HCT116 (cell line): ENCODE results near the gene KCNN3. TPM values are rescaled to one million over a fixed set of nuclear protein-coding genes. Genes with fewer than 3 reads are reported as not detected.

ENCODE experiments used
- ATAC-seq: fragments of 200-7000 bp; cut with Tn5 transposase; 2 replicates; pipeline ENCODE4 v1.9.1; 2020; ENCODE audit warnings: mild to moderate bottlenecking, moderate library complexity
- BruUV-seq: library from RNA; stranded (reverse); fragments of 400-500 nt; replicated peaks from 2 replicates; lab custom pipeline; 2021; lab: Mats Ljungman, UMichigan
- CTCF ChIA-PET: fragments of 300-600 bp; sonication (Branson Sonifier 250); formaldehyde crosslinking; loops from one replicate; lab custom pipeline; 2021; ENCODE audit warnings: antibody characterized with exemption; lab: Charles Lee
- POLR2A ChIA-PET: fragments of 300-600, 350-600 bp; sonication (Branson Sonifier 250); formaldehyde crosslinking; loops from one replicate; lab custom pipeline; 2021; ENCODE audit warnings: antibody characterized with exemption; lab: Charles Lee
- RAD21 ChIA-PET, 2 experiments: fragments of 300-600 bp; sonication (Branson Sonifier 250); formaldehyde crosslinking; loops; one replicate each; lab custom pipeline; 2023; ENCODE audit warnings: low total read pairs in 2 of 2; ENCODE audit not compliant: uncharacterized antibody in 2 of 2, unreplicated experiment in 2 of 2, low non-redundant PET in 1 of 2; lab: Charles Lee
- DNase-seq: peaks from one replicate; pipeline ENCODE4 v3.0.0-alpha.2; 2010; ENCODE audit warnings: low read depth, low spot score
- H2AFZ ChIP-seq: fragments of 200-600 bp; shearing (Covaris generic), sonication (generic); 2 replicates; pipeline ENCODE4 v1.6.1; 2017; ENCODE audit warnings: low read depth, mixed run types, mixed read lengths, antibody characterized with exemption, low read length; ENCODE audit not compliant: poor library complexity, severe bottlenecking
- H3K27ac ChIP-seq: 2 replicates; pipeline ENCODE4 v1.5.1; 2012; ENCODE audit warnings: low read depth, low read length
- H3K27me3 ChIP-seq: fragments of 200-600 bp; sonication (generic); 2 replicates; pipeline ENCODE4 v1.6.1; 2016; ENCODE audit warnings: mixed run types, low read length, mixed read lengths; ENCODE audit not compliant: insufficient read depth
- H3K36me3 ChIP-seq, 2 experiments: fragments of 200-500 bp in 1 of 2; fragments of 200-600 bp in 1 of 2; sonication (Bioruptor generic) in 1 of 2; sonication (generic) in 1 of 2; 2 replicates each; pipeline versions ENCODE4 v1.5.1 to v1.6.1; 2014 to 2016; ENCODE audit warnings: low read length in 2 of 2, inconsistent platforms in 1 of 2, mixed read lengths in 1 of 2, mixed run types in 1 of 2; ENCODE audit not compliant: insufficient read depth in 2 of 2, control insufficient read depth in 1 of 2
- H3K4me1 ChIP-seq, 2 experiments: fragments of 200-600 bp in 1 of 2; sonication (generic) in 1 of 2; 2 replicates each; pipeline versions ENCODE4 v1.5.1 to v1.6.1; 2012 to 2017; ENCODE audit warnings: low read length in 2 of 2, inconsistent platforms in 1 of 2, mild to moderate bottlenecking in 1 of 2, mixed read lengths in 1 of 2, mixed run types in 1 of 2, moderate library complexity in 1 of 2; ENCODE audit not compliant: insufficient read depth in 2 of 2, control insufficient read depth in 1 of 2
- H3K4me2 ChIP-seq: fragments of 200-600 bp; sonication (generic); 2 replicates; pipeline ENCODE4 v1.6.1; 2017; ENCODE audit warnings: mixed run types, low read length, mixed read lengths
- H3K4me3 ChIP-seq, 2 experiments: fragments of 200-600 bp in 1 of 2; sonication (generic) in 1 of 2; replicated peaks in 1 of 2; 2 replicates each; pipeline ENCODE4 v1.5.1; 2011 to 2016; ENCODE audit warnings: low read length in 2 of 2, control low read depth in 1 of 2, low read depth in 1 of 2, mild to moderate bottlenecking in 1 of 2, mixed read lengths in 1 of 2, mixed run types in 1 of 2
- H3K79me2 ChIP-seq: fragments of 200-600 bp; sonication (generic); 2 replicates; pipeline ENCODE4 v1.6.1; 2017; ENCODE audit warnings: mild to moderate bottlenecking, mixed run types, low read length, moderate library complexity, mixed read lengths; ENCODE audit not compliant: insufficient read depth
- H3K9ac ChIP-seq: fragments of 200-600 bp; sonication (generic); 2 replicates; pipeline ENCODE4 v1.6.1; 2016; ENCODE audit warnings: low read length, mixed read lengths
- H3K9me2 ChIP-seq: fragments of 200-600 bp; sonication (generic), shearing (Covaris generic); 2 replicates; pipeline ENCODE4 v1.6.1; 2017; ENCODE audit warnings: mixed run types, mild to moderate bottlenecking, moderate library complexity; ENCODE audit not compliant: insufficient read depth
- H3K9me3 ChIP-seq, 2 experiments: fragments of 200-500 bp in 1 of 2; fragments of 200-600 bp in 1 of 2; sonication (Bioruptor generic) in 1 of 2; sonication (generic) in 1 of 2; 2 replicates each; pipeline ENCODE4 v1.6.1; 2014 to 2017; ENCODE audit warnings: low read length in 2 of 2, mixed read lengths in 2 of 2, inconsistent platforms in 1 of 2, low read depth in 1 of 2, mild to moderate bottlenecking in 1 of 2, mixed run types in 1 of 2, moderate library complexity in 1 of 2; ENCODE audit not compliant: control insufficient read depth in 1 of 2, insufficient read depth in 1 of 2
- H4K20me1 ChIP-seq: fragments of 200-600 bp; sonication (generic), shearing (Covaris generic); 2 replicates; pipeline ENCODE4 v1.6.1; 2017; ENCODE audit warnings: mixed run types, mild to moderate bottlenecking, moderate library complexity; ENCODE audit not compliant: insufficient read depth
- EGR1 ChIP-seq: IDR thresholded peaks from 2 replicates; pipeline ENCODE4 v1.6.1; 2012; ENCODE audit warnings: low read depth
- ELF1 ChIP-seq: IDR thresholded peaks from 2 replicates; pipeline ENCODE4 v1.6.1; 2012; ENCODE audit warnings: low read depth, borderline replicate concordance
- FOSL1 ChIP-seq: IDR thresholded peaks from 2 replicates; pipeline ENCODE4 v1.6.1; 2012; ENCODE audit warnings: low read depth
- JUND ChIP-seq: IDR thresholded peaks from 2 replicates; pipeline ENCODE4 v1.6.1; 2012
- intact Hi-C: fragments of 100-400 bp; cut with micrococcal nuclease; formaldehyde crosslinking; loops from 2 replicates; pipeline ENCODE4 v1.10.0; 2022
- total RNA-seq: library from RNA; stranded (reverse); gene quantifications from one replicate; pipeline ENCODE4 v1.2.1, GENCODE V29; 2021; ENCODE audit not compliant: unreplicated experiment

The KCNN3 gene
- total RNA-seq, 1 experiment from 2014 or later, result 1.1 TPM

DNA sequence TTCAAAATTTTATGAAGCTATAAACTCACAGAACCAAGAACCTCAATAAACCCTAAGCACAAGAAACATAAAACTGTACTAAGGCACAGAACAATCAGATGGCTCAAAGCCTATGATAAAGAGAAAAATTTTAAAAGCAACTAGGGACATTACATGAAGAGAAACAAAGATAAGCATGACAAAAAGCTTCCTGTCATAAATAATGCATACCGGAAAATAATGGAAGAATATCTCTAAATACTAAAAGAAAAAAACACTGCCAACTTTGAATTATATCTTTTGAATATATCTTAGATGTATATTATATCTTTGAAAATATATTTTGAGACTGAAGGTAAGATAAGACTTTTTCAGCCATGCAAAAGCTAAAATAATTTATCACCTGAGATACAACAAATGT is 21.4 kb upstream of the KCNN3 start:
- DNase-seq (no peak), ATAC-seq (no peak)
- intact Hi-C loops, result no loop called here
- no peak overlapping the region for H3K4me2 ChIP-seq
- no peaks in the 10 kb centered on the region for H3K27me3 ChIP-seq
- H3K36me3 ChIP-seq, result no peaks in the 10 kb centered on the region
- ChIA-PET RAD21 (no interaction called here), CTCF (interaction anchor here (0.8 to 1.9 kb wide), 4 partner anchors 10 to 193 kb away, joined by 3 to 6 read pairs (median 4); no protein-coding TSS in a partner anchor), POLR2A (no interaction called here)
- no peak overlapping the region for H2AFZ ChIP-seq
- H3K4me1 ChIP-seq, result no peaks in the 10 kb centered on the region
- H3K9me3 ChIP-seq, result no peaks in the 10 kb centered on the region
- no peaks in the 10 kb centered on the region for H3K79me2 ChIP-seq
- no peak overlapping the region for H3K27ac ChIP-seq
- no TSS peak for BruUV-seq
- H3K9me2 ChIP-seq, result no peaks in the 10 kb centered on the region
- H3K9ac ChIP-seq, result no peak overlapping the region
- H3K4me3 ChIP-seq, result no peak overlapping the region
- no peaks in the 10 kb centered on the region for H4K20me1 ChIP-seq
- TF ChIP-seq JUND, result no peak
- no peak for TF ChIP-seq ELF1
- TF ChIP-seq EGR1, result no peak

- Histone ChIP-seq H3K27ac (no peak overlapping the region), H3K4me3 (no peak overlapping the region), H3K9ac (no peak overlapping the region), H3K27me3 (no peaks in the 10 kb centered on the region), H3K4me1 (no peaks in the 10 kb centered on the region), H3K4me2 (no peak overlapping the region), H3K9me2 (no peaks in the 10 kb centered on the region), H3K9me3 (no peaks in the 10 kb centered on the region), H4K20me1 (no peaks in the 10 kb centered on the region), H3K36me3 (no peaks in the 10 kb centered on the region), H2AFZ (no peak overlapping the region), H3K79me2 (no peaks in the 10 kb centered on the region)
- ATAC-seq, result no peak
- no peak for TF ChIP-seq FOSL1
- intact Hi-C loops, result no loop called here
- ChIA-PET RAD21 (no interaction called here), CTCF (no interaction called here), POLR2A (no interaction called here)
- no peak for DNase-seq
- no TSS peak for BruUV-seq
These were observed 18.7 kb upstream of the KCNN3 start for GRCh38 chr1:154888757-154889156.
